Measurements from ENCODE around the gene MCOLN1.

DNA sequence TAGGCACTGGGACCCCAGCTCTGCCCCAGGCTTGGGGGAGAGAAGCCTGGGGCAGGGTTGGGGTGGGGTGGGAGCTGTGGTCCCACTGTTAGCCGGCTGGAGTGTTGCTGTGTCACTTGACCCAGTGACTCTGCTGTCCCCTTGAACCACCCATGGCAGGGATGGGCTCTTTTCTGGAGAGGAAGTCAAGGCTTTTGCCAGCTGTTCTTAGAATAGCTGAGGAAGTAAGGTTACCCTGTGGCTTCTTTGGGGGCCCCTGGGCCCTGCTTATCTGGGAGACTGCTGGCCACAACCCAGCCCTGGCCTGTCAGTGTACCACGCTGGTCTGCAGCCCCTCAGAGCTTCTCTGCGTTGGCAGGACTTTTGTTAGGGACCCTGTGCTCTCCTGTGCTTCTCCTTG is 22.2 kb downstream of the MCOLN1 start:
- TF ChIP-seq POLR2A (IDR thresholded peaks at IDR 0.05), result no peak
- TF ChIP-seq, protein P1, sequence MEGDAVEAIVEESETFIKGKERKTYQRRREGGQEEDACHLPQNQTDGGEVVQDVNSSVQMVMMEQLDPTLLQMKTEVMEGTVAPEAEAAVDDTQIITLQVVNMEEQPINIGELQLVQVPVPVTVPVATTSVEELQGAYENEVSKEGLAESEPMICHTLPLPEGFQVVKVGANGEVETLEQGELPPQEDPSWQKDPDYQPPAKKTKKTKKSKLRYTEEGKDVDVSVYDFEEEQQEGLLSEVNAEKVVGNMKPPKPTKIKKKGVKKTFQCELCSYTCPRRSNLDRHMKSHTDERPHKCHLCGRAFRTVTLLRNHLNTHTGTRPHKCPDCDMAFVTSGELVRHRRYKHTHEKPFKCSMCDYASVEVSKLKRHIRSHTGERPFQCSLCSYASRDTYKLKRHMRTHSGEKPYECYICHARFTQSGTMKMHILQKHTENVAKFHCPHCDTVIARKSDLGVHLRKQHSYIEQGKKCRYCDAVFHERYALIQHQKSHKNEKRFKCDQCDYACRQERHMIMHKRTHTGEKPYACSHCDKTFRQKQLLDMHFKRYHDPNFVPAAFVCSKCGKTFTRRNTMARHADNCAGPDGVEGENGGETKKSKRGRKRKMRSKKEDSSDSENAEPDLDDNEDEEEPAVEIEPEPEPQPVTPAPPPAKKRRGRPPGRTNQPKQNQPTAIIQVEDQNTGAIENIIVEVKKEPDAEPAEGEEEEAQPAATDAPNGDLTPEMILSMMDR (IDR thresholded peaks at IDR 0.05), result no peak

Data from ovary (tissue), 3 donors.